SJSA1 (cell line): ENCODE results near the gene IQCF5. TPM values are rescaled to one million over a fixed set of nuclear protein-coding genes. Genes with fewer than 3 reads are reported as not detected.
"Not testable (repeated sequence)": the region's sequence is repeated elsewhere in the genome, so short reads cannot be mapped to it uniquely, and the experiment has no call there.

ENCODE experiments used
- DNase-seq, 2 experiments: peaks; one replicate each; pipeline ENCODE4 v3.0.0-alpha.2; 2015 to 2020; ENCODE audit warnings: low spot score in 2 of 2, low read depth in 1 of 2
- H3K27ac ChIP-seq: fragments of 250-450 bp; sonication (Bioruptor Pico); 2 replicates; pipeline ENCODE4 v1.5.1; 2020; ENCODE audit warnings: mild to moderate bottlenecking, moderate library complexity
- H3K27me3 ChIP-seq: fragments of 250-450 bp; sonication (Bioruptor Pico); replicated peaks from 2 replicates; pipeline ENCODE4 v1.5.1; 2020; ENCODE audit warnings: mild to moderate bottlenecking, moderate library complexity
- H3K36me3 ChIP-seq: fragments of 250-450 bp; sonication (Bioruptor Pico); 2 replicates; pipeline ENCODE4 v1.5.1; 2020; ENCODE audit warnings: mild to moderate bottlenecking
- H3K4me1 ChIP-seq: fragments of 250-450 bp; sonication (Bioruptor Pico); replicated peaks from 2 replicates; pipeline ENCODE4 v1.6.1; 2021; ENCODE audit warnings: mild to moderate bottlenecking
- H3K4me3 ChIP-seq: fragments of 250-450 bp; sonication (Bioruptor Pico); 2 replicates; pipeline ENCODE4 v1.5.1; 2020; ENCODE audit warnings: mild to moderate bottlenecking
- H3K9me3 ChIP-seq: fragments of 250-450 bp; sonication (Bioruptor Pico); replicated peaks from 2 replicates; pipeline ENCODE4 v1.5.1; 2020; ENCODE audit warnings: mild to moderate bottlenecking
- total RNA-seq: library from RNA; depleted of rRNA; stranded (reverse); fragments of >200 nt; shearing (Covaris generic); gene quantifications from 2 replicates; pipeline ENCODE4 v1.2.3, GENCODE V29; 2014

IQCF5 gene
- total RNA-seq, 1 experiment from 2014 or later, result not detected

DNA sequence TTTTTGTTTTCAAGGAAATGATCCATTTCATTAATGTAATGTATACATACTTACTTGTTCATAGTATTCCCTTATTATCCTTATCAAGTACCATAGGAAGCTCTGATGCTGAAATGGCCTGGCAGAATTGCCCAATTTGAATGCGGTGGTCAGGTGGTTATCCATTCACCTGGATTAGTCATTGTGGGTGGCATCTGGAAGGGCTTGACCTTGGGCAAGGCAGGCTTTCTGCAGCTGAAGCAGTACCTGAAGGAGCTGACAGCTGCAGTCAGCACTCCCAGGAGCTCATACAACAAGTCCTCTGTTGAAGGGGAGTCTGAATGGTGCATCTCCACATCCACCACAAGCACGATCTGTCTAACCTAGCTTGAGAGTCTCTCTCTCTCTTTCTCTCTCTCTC, 12.2 kb upstream of the IQCF5 start:
- no peak overlapping the region for H3K27ac ChIP-seq
- H3K36me3 ChIP-seq, result no peaks in the 10 kb centered on the region
- H3K4me3 ChIP-seq, result no peak overlapping the region
- H3K9me3 ChIP-seq, result no peaks in the 10 kb centered on the region
- H3K27me3 ChIP-seq, result peaks cover 20% of the 10 kb centered on the region
- no peak for DNase-seq
- no peaks in the 10 kb centered on the region for H3K4me1 ChIP-seq

- Histone ChIP-seq H3K9me3 (no peaks in the 10 kb centered on the region), H3K27ac (no peak overlapping the region), H3K4me1 (no peaks in the 10 kb centered on the region), H3K27me3 (peaks cover 23% of the 10 kb centered on the region), H3K36me3 (no peaks in the 10 kb centered on the region), H3K4me3 (no peak overlapping the region)
- DNase-seq, result no peak
Observed at GRCh38 chr3:51886447-51886846, 11.0 kb upstream of the IQCF5 start.

DNA sequence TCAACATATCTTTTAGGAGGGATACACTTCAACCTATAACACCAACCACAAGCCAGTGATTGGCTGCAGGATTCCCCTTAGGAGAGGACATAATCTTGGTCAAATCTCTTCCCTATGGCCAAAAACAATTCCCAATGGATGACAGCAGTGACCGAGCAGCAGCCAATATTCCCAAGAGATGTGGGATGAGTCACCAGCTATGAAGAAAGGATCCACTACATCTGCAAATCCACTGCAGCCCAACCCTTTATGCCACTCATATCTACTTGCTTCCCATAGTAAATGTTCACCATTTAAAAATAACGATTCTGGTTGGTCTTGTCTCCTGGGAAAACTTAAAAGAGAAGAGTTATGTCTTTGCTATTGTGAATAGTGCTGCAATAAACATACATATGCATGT, 4.5 kb upstream of the IQCF5 start:
- Histone ChIP-seq H3K27me3 (peaks cover 11% of the 10 kb centered on the region; the same call in 1 of the 2 replicates), H3K4me1 (no peaks in the 10 kb centered on the region), H3K36me3 (no peaks in the 10 kb centered on the region), H3K4me3 (no peak overlapping the region), H3K27ac (no peak overlapping the region), H3K9me3 (no peaks in the 10 kb centered on the region)
- no peak for DNase-seq

DNA sequence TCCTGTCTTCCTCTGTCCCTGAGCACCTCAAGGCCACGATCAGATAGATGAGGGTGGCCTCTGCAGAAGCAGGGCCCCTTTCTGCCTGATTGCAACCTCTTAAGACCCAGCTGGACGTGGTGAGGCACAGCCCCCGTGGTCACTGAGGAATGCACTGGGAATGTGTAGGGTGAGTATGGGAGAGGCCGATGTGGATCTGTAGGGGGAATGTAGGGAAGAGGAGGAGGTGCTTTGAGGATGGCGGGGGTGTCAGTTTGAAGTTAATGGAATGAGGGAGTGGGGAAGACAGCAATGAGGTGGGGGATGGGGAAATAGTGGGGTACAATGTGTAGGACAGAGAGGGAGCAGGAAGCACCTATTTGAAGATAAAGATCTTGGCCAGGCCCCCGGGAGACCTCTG, 785 bp upstream of the IQCF5 start:
- Histone ChIP-seq H3K4me1 (no peaks in the 10 kb centered on the region), H3K27ac (no peak overlapping the region), H3K36me3 (no peaks in the 10 kb centered on the region), H3K9me3 (no peaks in the 10 kb centered on the region), H3K27me3 (no peaks in the 10 kb centered on the region; the same call in 1 of the 2 replicates), H3K4me3 (no peak overlapping the region)
- no peak for DNase-seq

DNA sequence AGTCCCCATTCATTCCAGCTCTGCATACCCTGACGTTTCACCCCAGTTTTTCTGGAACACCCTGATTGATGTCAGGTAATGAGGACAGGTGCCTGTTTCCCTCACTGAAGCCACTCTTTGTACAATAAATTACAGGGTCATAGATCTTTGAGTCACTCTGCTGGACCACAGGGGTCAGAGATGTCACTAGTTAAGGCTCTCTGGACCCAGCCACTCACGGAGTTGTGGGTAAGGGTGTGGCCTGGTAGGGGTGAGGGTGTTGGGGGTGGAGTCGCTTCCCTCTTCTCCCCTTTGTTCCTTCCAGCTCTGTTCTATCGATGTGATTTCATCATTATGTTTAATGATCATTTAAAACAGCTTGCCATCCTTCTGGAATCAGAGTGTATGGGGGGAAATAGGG, 512 bp downstream of the IQCF5 start:
- no peaks in the 10 kb centered on the region for H3K9me3 ChIP-seq
- no peaks in the 10 kb centered on the region for H3K27me3 ChIP-seq
- DNase-seq, result no peak
- H3K36me3 ChIP-seq, result no peaks in the 10 kb centered on the region
- no peak overlapping the region for H3K27ac ChIP-seq
- H3K4me3 ChIP-seq, result no peak overlapping the region
- H3K4me1 ChIP-seq, result no peaks in the 10 kb centered on the region

- H3K27ac ChIP-seq, result no peak overlapping the region
- no peak overlapping the region for H3K4me3 ChIP-seq
- H3K4me1 ChIP-seq, result no peaks in the 10 kb centered on the region
- H3K36me3 ChIP-seq, result no peaks in the 10 kb centered on the region
- H3K9me3 ChIP-seq, result no peaks in the 10 kb centered on the region
- DNase-seq, result no peak
- no peaks in the 10 kb centered on the region for H3K27me3 ChIP-seq
Observed at GRCh38 chr3:51874411-51874810, 990 bp downstream of the IQCF5 start.

DNA sequence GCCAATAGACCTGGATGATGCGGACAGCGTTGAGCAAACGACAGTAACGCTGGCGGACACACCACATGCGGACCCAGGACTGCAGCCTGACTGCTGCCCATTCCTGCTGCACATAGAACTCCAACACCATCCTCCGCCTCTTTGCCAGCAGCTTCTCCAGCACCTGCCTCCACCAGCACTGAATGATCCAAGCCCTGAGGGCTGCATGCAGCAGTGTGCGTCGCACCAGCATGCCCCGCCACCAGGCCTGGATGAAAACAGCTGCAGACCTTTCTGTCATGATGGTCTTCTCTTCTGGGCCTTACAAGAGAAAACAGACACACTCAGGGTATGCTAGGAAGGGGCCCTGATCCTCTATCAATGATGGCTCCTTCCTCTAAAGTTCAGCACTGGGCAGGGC, 1.5 kb downstream of the IQCF5 start:
- Histone ChIP-seq H3K36me3 (no peaks in the 10 kb centered on the region), H3K4me3 (no peak overlapping the region), H3K27ac (no peak overlapping the region), H3K9me3 (no peaks in the 10 kb centered on the region), H3K4me1 (no peaks in the 10 kb centered on the region), H3K27me3 (no peaks in the 10 kb centered on the region)
- no peak for DNase-seq

DNA sequence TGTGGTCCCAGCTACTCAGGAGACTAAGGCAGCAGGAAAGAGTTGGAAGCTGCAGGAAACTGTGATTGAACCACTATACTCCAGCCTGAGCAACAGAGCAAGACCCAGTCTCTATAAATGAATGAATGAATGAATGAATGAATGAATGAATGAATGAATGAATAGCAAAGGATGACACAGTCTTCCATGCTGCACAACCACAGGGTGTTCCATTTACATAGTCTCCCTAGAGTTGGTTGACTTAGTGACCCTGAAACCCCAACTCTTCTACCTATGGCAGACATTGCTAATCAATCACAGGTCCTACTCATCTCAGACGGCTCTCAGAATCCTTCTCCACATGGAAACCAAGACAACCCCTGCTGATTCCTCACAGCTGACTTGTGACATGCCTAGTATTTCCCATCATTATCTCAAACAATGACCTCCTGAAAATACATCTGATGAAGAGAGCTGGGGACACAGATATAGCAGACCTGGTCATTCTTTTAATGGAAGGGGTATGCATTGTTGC, 2.1 kb downstream of the IQCF5 start:
- Histone ChIP-seq H3K4me3 (no peak overlapping the region), H3K9me3 (no peaks in the 10 kb centered on the region), H3K27ac (no peak overlapping the region), H3K27me3 (no peaks in the 10 kb centered on the region), H3K36me3 (no peaks in the 10 kb centered on the region), H3K4me1 (no peaks in the 10 kb centered on the region)
- no peak for DNase-seq

DNA sequence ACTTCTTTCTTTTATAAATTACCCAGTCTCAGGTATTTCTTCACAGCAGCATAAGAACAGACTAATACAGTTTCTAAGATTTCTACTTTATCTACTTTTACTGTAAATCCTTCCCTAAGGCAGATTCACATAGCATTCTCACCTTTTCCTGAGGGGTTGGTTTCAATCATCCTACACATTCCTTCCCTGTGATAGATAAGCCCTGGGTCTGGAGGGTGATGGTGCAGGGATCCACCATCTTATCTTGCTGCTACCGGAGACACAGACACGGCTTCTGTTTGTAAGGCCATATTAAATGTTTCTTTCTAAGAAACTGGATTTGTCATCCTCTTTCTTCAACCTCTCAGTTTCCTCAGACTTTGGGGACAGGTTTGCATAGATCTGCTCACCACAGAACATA, 6.1 kb downstream of the IQCF5 start:
- Histone ChIP-seq H3K36me3 (no peaks in the 10 kb centered on the region), H3K27me3 (peaks cover 6% of the 10 kb centered on the region), H3K4me3 (no peak overlapping the region), H3K9me3 (no peaks in the 10 kb centered on the region), H3K27ac (no peak overlapping the region), H3K4me1 (no peaks in the 10 kb centered on the region)
- DNase-seq, result no peak

DNA sequence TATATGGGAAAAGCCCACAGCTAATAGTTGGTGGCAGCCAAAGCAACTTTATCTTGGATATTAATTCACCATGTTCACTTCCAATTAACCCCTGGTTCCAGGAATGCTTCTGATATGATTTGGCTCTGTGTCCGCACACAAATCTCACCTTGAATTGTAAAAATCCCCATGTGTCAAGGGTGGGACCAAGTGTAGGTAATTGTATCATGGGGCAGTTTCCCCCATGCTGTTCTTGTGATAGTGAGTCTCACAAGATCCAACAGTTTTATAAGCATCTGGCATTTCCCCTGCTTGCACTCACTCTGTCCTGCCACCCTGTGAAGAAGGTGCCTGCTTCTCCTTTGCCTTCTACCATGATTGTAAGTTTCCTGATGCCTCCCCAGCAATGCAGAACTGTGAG, 6.5 kb downstream of the IQCF5 start:
- DNase-seq, H3K4me3 ChIP-seq, H3K27me3 ChIP-seq, H3K9me3 ChIP-seq, H3K36me3 ChIP-seq, H3K4me1 ChIP-seq, H3K27ac ChIP-seq: not testable (repeated sequence)

DNA sequence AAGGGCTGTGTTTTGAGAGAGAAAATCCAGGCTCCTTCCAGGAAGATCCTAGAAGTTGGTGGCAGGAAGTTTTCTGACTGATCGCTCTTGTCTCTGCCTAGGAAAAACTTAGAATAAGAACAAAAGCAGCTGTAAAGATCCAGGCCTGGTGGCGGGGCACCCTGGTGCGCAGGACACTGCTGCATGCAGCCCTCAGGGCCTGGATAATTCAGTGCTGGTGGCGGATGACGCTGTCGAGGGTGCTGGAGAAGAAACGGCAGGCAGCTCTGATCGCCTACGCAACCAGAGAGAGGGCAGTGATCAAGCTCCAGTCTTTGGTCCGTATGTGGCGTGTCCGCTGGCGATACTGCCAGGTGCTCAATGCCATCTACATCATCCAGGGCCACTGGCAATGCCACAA, 12.5 kb downstream of the IQCF5 start:
- H3K27ac ChIP-seq, result no peak overlapping the region

GRCh38 chr3:51860703-51861665, 14.4 kb downstream of the IQCF5 start, which contains the start of gene IQCF2:
Gene IQCF2, plus strand, starts transcription at chr3:51861615. Its CDS starts 52 bp downstream, at chr3:51861667.
- Histone ChIP-seq H3K27ac (no peak within 1 kb of the TSS), H3K9me3 (no peaks in the 10 kb centered on the region)
- DNase-seq, result no peak

More for the DNA sequence above, 12.5 kb downstream of the IQCF5 start:
- no peaks in the 10 kb centered on the region for H3K36me3 ChIP-seq
- H3K9me3 ChIP-seq, result no peaks in the 10 kb centered on the region
- no peak overlapping the region for H3K4me3 ChIP-seq
- H3K4me1 ChIP-seq, result no peaks in the 10 kb centered on the region
- no peak for DNase-seq
- H3K27me3 ChIP-seq, result peaks cover 6% of the 10 kb centered on the region

DNA sequence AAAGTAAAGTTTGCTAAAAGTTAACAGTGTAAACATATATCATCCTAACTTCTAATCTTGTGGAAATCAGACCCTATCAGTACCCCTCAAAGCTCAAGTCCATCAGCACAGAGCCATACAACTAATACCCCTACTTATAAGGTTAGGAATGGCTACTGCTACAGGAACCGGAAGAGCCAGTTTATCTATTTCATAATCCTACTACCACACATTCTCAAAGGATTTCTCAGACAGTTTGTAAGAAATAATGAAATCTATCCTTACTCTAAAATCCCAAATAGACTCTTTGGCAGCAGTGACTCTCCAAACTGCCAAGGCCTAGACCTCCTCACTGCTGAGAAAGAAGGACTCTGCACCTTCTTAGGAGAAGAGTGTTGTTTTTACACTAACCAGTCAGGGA, 20.0 kb downstream of the IQCF5 start:
- H3K9me3 ChIP-seq, H3K36me3 ChIP-seq: not testable (repeated sequence)

More at GRCh38 chr3:51860703-51861665, 14.4 kb downstream of the IQCF5 start, which contains the start of gene IQCF2:
- Histone ChIP-seq H3K36me3 (no peaks in the 10 kb centered on the region), H3K27me3 (no peaks in the 10 kb centered on the region; the same call in none of the 2 replicates), H3K4me1 (no peaks in the 10 kb centered on the region), H3K4me3 (no peak within 1 kb of the TSS)

DNA sequence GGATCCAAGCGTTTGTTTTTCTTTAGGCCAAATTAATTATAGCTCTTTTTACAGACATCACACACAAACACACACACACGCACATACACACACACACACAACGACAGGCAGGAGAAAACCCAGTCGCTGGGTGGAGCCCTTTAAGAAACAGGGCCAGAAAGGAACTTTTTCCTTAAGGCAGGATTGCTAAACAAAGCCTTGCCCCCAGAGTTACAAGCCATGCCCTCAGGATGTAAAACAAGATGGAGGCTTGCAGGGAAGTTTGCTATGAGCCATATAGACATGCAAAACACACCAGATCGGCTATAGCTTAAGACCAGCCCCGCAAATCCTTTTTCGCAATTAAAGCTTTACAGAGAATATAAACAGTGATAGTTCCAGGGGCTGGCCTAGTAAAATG, 30.3 kb downstream of the IQCF5 start:
- Histone ChIP-seq H3K27ac (no peak overlapping the region), H3K9me3 (no peaks in the 10 kb centered on the region), H3K36me3 (no peaks in the 10 kb centered on the region), H3K27me3 (peaks cover 4% of the 10 kb centered on the region; the same call in 1 of the 2 replicates), H3K4me1 (no peaks in the 10 kb centered on the region), H3K4me3 (no peak overlapping the region)
- no peak for DNase-seq

More for the DNA sequence above, 20.0 kb downstream of the IQCF5 start:
- H3K27me3 ChIP-seq, H3K27ac ChIP-seq, H3K4me3 ChIP-seq, H3K4me1 ChIP-seq, DNase-seq: not testable (repeated sequence)
